CD4-positive, alpha-beta T cell treated with Interleukin-1 beta for 1 hour (primary cell): ENCODE measurements around the gene ADPRHL1.

Source experiments
- DNase-seq, 2 donors: peaks; one replicate each; pipeline ENCODE4 v3.0.0-alpha.2; 2020 to 2022

The ADPRHL1 gene

DNA sequence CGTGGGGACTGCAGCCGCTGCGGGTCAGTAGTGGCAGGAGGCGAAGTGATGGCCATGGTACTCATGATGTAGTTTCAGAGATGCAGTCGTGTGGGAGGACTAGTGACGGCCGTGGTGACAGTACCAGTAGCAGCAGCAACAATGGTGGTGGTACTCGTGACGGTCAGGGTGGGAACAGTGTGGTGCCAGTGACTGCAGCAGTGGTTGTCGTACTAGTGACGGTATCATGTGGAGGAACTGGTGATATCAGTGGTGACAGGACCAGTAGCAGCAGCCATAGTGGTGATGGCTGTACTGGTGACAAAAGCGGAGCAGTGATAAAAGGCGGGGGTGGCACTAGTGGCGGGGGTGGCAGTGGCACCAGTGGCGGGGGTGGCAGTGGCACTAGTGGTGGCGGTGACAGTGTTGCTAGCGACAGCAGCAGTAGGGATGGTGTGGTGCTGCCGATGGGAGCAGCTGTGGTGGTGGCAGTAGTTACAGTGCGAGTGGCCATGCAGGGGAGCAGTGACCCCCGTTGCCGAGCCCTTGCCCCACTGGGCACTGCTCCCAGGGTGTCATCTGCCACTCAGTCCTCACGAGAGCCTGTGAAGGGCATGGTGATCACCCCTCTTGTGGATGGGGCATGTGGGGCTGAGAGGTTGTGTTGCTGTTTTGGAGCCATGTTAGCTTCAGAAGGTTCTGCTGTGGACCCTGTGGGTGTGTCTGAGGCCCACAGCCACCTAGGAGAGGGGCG is 22.7 kb downstream of the ADPRHL1 start:
- DNase-seq: no peak

DNA sequence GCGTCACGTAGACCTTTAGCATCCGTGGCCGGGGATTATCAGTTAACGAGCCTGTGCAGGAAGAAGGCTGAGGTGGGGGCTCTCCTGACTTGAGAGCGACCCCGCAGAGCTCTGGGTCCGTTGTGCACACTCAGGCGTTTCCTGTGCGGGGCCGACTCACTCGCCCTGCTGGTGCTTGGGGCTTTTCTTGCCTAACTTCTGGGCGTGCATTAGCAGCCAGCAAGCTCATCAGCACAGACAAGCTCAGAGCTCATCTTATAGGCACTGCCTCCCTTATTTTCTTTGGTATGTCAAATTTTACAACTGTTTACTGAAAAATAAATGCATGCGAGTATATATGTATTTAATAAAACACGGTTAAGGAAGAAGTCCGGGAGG is 23.7 kb downstream of the ADPRHL1 start:
- no peak for DNase-seq

DNA sequence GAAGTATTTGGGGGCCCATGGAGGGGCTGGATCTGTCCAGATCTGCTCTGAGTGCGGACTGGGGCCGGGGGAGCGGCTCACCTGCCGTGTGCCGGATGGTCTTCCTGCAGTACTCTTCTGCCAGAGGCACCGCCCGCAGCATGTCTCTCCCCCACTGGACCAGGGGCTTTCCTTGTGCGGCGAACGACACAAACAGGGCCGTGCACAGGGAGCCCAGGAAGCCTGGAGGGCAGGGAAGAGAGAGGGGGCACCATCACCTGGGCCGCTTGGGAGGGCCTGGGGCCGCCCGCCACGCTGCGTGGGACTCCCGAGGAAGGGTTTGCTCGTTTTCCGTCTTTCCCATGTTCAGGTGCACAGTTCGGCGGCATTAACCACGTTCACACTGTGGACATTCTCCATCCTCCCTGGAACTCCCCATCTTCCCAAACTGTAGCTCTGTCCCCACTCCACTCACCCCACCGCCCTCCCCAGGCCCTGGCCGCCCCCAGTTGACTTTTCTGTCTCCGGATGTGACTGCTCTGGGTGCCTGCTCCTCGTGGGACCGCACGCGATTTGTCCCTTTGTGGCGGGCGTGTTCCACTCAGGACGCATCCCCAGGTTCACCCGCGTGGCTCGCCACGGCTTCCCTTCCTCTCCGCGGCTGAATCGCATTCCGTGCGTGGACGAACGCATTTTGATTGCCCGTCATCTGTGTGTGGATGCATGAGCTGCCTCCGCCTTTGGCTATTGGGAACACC is 24.2 kb downstream of the ADPRHL1 start:
- DNase-seq: no peak

DNA sequence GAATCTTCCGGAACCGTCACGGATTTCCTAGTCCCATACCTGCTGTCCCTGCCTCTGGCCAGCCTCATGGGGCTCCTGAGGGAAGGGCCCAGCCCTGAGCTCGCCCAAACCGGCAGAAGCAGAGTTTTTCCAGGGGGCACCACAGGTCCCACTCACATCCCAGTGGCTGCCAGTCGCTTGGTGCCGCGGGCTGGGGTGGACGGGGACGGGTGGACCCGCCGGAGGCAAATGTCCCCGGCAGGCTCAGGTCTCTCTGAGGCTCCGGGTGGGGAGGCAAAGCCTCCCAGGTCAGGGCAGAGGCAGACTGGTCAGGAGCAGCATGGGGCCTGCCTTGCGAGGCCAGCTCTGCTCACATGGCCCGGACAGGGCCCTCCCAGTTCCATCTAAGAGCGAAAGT is 24.8 kb downstream of the ADPRHL1 start:
- DNase-seq: no peak

DNA sequence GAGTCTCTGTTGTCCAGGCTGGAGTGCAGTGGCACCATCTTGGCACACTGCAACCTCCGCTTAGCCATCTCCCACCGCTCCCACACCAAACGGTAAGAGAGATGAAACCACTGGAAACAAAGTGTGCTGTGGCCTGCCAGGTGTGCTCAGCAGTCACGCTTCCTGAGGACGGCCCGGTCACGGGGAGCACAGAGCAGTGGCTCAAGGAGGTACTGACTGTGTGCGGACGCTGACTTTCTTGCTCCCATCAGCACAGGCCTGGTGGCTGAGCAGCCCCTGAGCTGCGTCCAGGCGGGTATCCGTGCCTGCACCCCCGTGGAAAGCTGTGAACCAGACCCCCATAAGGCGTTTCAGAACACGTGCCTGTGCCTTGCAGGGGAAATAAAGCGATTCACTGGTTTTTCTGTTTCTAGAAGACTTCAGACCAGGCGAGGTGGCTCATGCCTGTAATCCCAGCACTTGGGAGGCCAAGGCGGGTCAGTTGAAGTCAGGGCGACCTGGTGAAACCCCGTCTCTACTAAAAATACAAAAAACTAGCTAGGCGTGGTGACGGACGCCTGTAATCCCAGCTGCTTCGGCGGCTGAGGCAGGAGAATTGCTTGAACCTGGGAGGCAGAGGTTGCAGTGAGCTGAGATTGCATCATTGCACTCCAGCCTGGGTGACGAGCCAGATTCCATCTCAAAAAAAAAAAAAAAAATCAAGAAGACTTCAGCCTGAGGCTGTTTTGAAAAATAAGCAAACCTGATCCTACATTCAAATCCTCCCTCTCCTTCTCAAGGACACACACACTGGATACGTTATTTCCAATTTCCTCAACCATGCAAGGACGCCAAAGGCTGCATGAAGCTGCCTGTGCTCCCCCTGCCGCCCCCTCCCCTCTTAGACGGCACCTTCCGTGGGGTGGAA is 25.5 kb downstream of the ADPRHL1 start:
- no peak for DNase-seq

DNA sequence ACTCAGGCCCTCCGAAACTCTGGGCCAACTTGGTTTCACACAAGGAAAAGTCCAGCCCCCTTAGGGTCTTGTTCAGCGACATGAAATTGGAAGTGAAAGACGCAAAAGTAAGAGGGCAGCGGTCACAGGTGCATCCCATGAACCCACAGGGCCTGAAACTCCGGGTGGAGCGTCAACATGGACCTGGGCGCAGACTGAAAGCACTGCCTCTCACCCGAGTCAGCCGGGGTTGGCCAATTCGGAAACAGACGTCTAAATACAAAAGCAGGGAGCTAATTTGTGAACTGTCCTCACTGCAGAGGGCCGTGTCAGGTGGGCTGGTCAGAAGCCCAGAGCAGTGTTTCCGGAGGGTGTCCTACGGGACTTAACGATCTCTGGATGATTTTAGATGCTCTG is 26.7 kb downstream of the ADPRHL1 start:
- no peak for DNase-seq

DNA sequence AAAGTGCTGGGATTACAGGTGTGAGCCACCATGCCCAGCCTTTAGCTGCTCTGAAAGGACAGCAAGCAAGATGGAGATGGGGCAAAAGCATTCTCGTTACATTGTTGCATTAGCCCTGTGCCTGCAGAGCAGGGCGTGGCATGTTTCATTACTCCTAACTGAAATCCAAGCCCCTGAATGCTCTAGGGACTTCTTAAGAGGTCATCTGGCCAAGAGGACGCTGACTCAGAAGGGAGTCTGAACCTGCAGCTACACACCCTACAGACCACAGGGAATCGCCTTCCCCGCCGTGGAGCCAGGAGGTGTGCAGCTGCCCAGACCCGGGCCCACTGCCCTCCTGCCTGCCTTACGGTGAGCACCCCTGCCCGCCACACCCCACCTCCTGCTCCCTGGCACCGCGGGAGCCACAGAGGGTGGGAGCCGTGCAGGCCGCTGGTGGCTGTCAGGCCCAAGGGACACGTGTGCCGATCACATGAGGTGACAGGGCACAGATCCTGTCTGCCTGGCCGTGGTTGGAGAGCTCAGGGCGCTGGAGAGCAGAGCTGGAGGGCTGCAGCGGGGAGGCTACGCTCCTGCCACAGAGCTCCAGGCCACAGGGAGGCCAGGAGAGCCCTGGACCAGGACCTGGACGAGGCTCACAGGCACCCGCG is 27.2 kb downstream of the ADPRHL1 start:
- DNase-seq: no peak

DNA sequence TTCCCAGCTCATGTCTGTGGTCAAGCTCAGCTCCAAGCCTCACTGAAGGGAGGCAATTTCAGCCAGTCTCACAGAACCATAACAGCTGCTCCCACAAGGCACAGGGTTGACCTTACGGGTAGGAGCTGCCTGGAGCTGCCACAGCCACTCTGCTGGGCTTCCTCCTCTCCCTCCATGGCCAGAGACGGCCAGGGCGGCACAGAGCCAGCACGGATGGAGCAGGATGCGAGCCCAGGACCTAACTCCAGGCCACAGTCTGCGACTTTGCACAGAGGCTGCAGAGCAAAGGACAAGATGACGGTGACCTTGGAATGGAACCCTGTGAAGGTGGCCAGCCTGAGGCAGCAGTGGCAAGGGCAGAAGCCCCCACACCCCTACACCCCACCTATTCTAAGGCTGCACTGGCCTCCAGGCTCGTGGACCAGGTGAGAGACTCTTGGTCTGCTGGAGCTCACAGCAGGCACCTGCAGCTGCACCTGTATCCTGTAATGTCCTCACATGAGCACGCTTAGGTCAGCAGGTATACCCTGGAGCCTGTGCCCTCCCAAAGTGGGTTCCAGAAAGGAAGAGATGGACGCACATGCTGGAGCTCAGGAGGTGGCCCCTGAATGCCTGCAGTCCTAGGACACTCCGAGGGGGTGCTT is 29.6 kb downstream of the ADPRHL1 start:
- DNase-seq: no peak

DNA sequence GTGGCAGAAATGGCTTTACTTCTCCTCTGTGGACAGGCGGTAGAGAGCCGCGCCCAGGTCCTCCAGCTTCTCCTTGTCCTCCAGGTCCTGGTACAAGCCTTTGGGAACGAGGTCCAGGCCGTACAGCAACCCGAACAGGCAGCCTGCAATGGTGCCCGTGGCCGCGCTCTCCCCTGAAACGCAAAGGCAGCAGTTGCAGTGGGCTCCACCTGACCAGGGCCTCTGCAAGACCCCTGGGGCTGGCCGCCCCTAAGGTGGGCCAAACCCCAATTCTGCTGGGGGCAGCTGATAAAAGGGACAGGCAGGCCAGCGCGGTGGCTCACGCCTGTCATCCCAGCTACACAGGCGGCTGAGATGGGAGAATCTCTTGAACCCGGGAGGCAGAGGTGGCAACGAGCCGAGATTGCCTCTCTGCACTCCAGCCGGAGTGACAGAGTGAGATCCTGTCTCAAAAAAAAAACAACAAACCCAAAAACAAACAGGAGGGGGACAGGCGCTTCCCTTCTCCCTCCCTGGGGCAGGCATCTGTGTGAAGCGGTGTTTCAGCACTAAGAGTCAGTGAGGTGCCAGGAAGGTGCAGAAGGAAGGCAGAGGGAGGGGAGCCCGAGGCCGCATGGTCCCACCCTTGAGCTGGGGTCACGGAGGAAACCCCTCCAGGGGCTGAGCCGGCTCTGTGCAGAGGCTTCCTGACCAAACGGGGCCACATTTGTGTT is 30.3 kb downstream of the ADPRHL1 start:
- no peak for DNase-seq

DNA sequence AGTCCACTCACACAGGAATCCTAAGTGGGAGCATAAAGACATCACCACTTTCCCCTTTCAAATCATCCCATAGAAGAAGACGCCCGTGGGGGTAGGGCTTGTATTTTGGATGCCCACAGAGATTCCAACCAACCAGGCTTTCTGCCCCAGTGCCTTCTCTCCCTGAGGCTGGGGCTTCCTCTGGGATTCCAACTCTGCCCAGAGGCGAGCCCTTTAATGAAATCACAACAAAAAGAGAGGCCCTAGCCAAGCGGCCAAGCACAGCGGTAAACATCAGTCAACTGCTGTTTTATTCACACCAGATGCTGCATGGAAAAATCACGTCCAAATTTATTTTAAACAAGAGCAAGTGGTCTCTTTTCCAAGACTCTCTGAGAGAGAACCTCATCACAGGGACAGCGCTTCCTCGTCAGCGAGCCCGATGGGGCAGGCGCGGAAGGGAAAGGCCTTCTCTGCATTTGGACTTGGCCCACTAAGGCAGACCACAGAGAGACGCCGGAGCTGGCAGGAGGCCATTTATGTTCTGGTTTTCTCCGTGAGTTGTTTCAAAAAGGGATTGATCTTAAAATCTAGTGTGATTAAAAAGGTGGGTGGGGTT is 31.5 kb downstream of the ADPRHL1 start:
- no peak for DNase-seq

DNA sequence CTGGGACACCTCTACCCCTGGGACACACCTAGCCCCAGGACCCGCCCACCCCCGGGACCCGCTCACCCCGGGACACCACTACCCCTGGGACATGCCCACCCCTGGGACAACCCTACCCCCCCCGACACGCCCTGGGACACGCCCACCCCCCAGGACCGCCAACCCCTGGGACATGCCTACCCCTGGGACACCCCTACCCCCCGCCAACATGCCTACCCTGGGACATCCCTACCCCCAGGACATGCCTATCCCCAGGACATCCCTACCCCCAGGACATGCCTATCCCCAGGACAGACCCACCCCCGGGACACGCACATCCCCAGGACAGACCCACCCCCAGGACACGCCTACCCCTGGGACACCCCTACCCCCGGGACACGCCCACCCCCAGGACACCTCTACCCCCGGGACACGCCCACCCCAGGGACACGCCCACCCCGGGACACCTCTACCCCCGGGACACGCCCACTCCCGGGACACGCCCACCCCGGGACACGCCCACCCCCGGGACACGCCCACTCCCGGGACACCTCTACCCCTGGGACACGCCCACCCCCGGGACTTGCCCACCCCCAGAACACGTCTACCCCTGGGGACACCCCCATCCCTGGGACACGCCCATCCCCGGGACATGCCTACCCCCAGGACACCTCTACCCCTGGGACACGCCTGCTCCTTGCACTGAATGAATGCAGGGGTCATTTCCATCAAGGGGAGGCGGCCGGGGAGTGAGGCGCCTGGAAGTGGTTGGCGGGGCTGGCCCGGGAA is 32.3 kb downstream of the ADPRHL1 start:
- no peak for DNase-seq

DNA sequence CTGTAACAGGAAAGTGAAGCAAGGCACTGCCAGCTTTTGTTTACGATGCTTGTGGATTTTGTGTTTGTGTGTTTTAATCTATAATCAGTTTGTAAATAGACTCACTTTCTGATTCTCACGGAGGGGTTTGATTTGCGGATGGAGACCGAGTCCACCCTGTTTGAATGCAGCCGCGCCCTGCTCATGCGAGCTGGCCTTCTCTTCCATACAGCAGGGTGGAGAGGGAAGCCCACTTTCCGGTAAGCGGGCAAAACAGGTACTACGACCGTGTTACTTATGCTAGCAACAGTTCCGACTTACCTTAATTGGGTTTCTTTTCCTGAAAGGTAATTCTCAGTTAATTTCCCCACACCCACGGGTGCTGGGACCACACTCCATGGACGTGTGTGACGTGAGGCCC is 33.1 kb downstream of the ADPRHL1 start:
- no peak for DNase-seq

DNA sequence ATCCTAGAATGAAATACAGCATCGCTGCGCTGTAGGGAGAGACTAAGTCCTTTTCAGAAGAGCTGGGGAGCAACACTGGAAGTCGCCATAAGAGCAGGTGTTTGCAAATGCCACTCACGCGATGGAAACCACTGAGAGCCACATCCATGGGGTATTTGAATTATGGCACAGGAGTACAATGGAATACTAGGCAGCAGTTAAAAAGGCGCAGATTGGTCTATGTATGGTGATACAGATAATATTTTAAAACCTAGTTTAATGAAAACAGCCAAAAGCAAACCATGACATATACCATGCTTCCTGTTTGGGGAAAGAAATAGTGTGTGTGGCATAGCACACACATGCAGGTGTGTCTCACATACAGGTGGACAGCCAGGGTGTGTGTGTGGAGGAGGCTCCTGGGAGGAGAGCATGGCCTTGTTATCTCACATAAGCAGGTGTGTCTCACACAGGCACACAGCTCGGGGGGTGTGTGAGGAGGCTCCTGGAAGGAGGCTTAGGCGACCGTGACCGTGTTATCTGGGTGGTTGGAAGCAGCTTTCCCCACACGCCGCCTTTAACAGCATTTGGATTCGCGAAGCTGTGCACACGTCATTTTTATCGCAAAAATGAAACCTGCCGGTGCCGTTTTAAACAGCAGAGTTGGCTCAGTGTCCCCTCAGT is 33.6 kb downstream of the ADPRHL1 start:
- DNase-seq: no peak

DNA sequence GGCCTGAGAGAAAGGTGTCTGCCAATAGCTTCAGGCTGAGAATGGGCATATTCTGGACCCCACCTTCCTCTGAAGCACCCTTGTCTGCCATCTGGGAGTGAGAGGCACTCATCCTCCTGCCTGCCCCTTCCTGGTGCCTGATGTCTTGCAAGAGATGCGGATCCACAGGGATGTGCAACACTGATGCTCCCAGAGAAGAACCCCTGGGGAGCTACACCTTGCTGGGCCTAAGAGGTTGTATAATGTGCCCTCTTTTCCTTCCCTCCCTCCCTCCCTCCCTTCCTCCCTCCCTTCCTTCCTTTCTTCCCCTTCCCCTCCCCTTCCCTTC is 34.6 kb downstream of the ADPRHL1 start:
- no peak for DNase-seq

DNA sequence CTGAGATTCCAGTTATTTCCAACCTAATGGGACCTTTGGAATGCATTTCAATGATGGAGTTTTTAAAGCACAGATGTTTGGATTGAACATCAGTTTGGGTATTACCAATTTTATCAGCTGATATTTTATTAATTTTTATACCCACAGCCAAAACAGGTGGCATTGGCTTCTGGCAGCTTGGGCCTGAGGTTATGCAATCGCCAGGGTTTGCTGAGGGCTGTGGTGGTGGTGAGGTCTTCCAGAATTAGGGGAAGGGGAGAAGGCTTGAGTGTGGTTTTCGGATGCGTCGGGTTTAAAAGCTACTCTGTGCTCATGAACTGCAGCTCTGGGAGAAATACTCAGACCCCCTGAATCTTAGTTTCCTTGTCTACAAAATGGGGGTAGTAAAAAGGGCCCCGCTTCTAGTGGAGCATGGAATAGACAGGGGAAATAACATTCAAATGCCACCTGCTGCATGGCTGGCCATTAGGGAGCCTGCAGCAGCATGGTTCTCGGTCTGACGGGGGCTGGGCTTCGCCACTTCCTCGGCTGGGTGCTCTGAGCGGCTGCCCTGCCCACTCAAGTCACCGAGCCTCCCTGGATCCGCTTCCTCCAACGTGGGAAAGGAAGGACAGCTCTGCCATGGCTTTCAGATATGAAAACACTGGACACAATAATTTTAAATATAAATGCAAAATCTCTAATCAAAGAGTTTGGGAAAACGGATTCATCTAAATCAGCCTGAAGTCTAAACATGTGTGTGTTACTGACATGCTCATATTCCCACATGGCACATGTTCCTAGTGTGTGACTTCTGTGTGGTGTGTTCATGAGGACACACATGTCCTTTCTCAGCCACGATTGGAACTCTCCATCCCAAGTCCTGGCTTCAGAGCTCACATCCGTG is 35.2 kb downstream of the ADPRHL1 start:
- DNase-seq: no peak

DNA sequence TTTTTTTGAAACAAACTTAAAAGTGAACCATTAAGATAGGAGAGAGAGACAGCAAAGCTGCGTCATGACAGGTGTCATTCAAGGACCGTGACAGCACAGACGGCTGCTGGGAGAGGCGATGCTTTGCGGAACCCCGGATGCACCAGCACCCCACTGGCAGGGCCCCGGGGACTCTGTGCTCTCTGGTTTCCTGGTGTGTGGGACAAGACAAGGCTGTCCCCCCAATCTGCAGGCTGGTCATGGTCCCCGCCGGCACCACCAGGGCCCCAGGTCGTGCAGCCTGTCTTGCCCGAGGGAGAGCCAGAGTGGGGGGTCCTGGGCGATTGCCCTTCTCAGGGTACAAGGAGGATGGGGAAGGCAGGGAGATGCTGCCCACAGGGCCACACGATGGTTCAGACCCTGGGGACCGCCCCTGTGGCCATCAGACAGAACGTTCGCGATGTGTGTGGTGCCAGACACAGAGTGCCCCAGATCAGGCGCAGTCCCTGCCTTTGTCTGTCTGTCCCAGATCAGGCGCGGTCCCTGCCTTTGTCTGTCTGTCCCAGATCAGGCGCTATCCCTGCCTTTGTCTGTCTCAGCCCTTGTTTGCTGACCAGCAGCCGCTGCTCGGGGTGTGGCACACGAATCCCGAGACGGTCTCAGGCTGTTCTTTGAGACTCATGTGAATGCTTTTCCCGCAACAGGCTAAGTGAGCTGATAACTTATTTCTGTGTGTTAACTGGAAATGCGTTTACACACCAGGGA is 36.1 kb downstream of the ADPRHL1 start:
- DNase-seq: no peak

DNA sequence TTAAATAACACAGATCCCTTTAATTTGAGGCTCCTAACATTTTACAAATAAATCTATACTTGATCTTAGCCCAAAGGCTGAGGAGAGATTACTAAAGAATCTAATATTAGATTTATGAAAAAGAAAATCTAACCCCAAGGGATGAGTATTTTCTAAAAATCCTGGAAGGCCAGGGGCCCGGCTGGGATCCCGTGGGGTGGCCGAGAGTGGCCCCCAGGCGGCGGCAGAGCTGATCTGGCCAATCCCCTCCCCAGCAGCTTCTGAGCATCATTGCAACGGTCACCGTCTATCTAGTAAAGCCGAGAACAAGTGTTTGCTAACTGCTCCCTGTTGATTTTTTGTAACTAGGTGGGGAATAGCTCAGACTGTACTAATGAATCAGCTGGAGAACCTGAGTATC is 37.5 kb downstream of the ADPRHL1 start:
- no peak for DNase-seq

DNA sequence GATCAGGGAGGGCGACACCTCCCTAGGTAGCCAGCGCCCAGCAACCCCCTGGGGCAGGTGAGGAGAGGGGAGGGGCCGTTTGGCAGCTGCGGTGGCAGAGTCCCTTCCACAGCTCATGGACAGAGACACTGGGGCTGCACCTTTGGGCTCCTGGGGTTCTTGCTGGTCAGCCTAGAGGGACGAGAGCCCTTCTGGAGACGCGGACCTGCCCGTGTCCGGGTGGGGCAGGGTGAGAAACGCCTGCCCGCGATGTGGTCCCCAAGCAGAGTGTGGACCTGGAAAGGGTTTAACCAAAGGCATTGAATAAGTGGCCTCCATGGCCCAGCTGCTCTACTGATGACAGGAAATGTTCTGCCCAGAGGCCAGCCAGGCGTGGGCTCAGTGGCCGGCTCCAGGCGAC is 38.3 kb downstream of the ADPRHL1 start:
- no peak for DNase-seq

DNA sequence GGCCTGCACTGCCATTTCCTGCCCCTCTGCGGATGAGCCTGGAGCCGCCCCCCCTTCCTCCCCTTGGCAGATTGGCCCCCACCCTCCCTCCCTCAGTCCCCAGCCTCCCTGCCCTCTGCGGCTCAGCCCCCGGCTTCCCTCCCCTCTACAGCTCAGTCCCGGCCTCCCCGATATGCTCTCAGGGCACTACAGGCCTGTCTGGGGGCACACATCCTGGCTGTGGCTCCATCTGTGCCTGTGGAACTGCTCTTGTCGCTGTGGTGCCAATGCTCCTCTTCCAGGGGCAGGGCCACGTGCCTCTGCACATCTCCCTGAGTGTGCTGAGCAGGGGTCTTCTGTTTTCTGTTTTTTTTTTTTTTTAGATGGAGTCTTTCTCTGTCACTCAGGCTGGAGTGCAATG is 39.0 kb downstream of the ADPRHL1 start:
- no peak for DNase-seq
